ENCODE data around the gene CELA1.

The CELA1 gene

GRCh38 chr12:51374361-51374760 lies 27.9 kb upstream of the CELA1 start:
- DNase-seq = no peak

- no peak for DNase-seq
Measured at GRCh38 chr12:51373187-51373586, 26.7 kb upstream of the CELA1 start.

DNA sequence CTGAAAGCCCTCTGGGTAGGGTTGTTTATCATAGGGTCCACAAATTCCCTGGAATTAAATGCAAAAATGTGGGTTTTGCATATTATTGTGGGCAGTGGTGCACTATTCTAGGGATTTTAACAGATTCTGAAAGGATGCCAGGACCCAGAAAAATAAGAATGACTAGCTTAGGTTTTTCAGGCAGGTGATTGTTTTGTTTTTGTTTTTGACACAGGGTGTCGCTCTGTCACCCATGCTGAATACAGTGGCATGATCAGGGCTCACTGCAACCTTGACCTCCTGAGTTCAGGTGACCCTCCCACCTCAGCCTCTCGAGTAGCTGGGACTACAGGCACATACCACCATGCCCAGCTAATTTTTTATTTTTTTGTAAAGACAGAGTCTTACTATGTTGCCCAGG lies 25.5 kb upstream of the CELA1 start:
- DNase-seq = no peak

DNA sequence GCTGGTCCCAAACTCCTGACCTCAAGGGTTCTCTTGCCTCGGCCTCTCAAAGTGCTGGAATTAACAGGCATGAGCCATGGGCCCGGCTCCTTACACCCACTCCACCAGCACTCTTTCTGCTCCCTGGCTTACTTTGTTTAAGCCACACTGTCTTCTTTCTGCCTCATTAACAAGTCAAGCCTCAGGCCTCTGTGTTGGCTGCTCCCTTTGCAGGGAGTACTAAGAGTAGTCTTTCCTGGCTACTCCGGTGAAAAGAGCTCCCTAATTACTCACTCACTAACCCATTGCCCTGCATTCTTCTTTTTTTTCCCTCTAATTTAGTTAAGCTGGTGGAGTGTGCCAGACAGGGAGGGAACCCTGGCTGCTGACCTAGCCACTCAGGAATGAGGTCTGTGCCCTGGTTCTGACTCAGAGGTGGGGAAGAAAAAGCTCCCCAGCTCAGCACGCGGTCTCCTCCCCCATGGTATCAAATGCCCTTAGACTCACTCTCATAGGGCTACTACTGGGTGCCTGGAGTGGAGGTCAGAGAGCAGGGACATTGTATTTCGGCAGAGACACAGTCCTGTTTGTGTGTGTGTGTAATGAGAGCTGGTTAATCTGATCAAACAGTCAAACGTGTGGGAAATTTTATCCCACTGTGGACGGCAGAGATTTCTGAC lies 24.9 kb upstream of the CELA1 start:
- DNase-seq = peak; percentile 70

- no peak for DNase-seq
Measured at GRCh38 chr12:51370667-51371066, 24.2 kb upstream of the CELA1 start.

DNA sequence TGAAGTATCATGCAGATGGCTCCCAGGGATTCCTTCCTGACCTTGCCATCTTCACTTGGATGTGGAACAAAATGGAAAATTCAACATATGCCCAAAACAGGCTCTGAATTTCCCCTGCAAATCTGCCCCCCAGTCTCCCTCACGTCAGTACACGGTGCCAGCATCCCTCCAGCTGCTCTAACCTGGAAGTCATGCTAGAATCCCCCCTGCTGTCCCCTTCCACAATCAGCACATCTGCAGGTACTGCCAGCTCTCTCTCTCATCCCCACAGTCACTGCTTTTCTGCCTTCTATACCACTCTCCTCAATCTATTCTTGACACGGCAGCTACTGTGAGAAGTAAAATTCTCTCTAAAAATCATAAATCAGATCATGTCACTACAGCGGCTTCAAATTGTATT lies 23.1 kb upstream of the CELA1 start:
- DNase-seq = no peak

DNA sequence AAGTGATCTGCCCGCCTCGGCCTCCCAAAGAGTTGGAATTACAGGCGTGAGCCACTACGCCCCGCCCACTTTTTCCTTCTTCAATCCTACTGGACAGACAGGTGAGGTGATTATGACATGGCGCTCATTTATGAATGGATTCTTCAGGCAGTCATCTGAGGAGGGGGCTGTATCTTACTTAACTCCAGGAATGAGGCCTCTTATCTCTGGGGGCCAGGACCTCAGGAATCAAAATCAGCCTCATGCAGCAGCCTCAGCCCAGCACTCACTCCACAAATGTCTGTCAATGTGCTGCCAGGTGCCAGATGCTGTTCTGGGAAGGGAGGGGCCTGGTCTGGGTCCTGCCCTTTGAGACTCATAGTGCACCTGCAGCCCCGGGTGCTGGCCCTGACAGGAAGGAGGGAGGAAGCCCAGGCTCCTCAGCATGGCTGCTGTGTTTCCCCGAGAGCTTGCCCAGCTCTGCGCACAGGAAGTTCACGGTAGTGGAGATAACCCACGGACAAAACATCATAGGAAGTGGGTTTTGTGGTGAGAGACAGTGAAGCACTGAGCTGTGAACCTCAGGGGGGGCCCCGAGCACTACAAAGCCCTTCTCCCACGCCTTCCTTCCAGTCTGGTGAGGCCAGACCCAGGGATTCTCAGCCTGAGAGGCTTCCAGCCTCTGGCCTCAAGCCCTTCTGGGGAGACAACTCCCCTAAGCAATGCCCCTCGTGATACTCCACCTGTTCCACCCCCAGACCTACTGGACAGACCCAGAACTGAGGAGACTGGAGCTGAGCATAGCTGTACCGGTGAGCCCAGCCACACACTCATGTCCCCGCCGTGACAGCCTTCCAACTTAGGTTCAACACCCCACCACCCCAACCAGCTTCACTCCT lies 22.4 kb upstream of the CELA1 start:
- DNase-seq = peak; percentile 77

DNA sequence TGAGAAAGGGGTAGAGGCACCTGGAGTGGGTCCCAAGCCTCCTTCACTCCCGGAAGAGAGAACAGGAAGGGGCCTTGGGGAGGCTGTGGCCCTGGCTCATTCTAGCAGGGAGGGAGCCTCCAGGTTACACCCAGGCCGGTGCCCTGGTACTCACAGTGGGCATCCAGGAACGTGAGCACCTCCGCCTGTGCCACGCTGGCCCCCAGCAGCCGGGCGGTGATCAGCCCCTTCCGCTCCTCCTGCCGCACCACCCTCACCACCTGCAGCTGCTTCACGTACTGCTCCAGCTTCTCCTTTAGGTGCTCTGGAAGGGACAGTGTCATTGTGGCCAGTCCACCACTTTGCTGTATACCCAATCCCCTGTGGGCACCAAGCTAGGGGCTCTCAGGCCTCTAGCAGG lies 18.8 kb upstream of the CELA1 start:
- DNase-seq = no peak

- DNase-seq = no peak
Measured at GRCh38 chr12:51364001-51364400, 17.5 kb upstream of the CELA1 start.

DNA sequence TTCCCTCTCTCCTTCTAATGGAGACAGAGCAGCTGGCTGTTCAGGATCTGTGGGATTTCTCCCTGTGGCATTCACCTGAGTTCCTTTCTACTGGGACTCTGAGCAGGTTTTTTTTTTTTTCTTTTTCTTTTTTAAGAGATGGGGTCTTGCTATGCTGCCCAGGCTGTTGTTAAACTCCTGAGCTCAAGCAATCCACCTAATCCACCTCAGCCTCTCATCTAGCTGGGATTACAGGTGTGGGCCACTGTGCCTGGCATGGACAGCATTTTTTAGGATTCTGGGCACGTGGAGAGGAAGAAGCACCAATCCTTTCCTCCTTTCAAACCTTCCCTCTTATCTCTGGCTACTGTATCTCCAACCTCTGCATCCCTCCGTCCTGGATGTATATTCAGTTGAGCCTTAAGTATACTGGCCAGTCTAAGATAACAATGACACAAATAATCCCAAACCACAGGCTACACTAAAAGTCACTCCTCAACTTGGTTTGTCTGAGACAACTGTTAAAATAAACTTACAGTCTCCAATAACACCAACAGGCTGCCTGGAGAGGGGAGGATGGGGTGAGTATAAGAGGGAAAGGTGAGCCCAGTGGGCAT lies 16.4 kb upstream of the CELA1 start:
- DNase-seq = no peak

DNA sequence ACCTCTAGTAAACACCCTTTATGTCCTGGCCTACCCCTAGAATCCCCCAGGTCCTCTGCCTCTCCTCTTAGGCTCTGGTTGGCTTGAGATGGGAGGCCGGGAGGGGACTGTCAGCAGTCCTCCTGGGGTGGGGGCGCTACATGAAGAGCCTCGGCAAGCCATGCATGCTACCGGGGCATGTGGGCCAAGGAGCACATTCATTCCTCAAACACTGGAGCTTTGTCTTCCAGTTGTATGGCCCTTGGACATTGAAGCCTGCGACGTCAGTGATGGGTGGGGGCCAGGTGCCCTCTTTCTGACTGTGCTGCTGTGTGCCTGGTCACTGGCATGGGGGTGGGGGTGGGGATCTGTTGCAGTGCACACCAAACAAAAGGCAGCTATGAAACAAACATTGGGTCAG lies 15.8 kb upstream of the CELA1 start:
- DNase-seq = no peak

GRCh38 chr12:51361161-51362016 lies 14.9 kb upstream of the CELA1 start:
- no peak for DNase-seq

GRCh38 chr12:51360315-51360714 lies 13.8 kb upstream of the CELA1 start:
- no peak for DNase-seq

GRCh38 chr12:51359851-51360250 lies 13.4 kb upstream of the CELA1 start:
- DNase-seq = no peak

GRCh38 chr12:51358496-51358895 lies 12.0 kb upstream of the CELA1 start:
- no peak for DNase-seq

- DNase-seq = no peak
Measured at GRCh38 chr12:51357374-51358047, 11.0 kb upstream of the CELA1 start.

DNA sequence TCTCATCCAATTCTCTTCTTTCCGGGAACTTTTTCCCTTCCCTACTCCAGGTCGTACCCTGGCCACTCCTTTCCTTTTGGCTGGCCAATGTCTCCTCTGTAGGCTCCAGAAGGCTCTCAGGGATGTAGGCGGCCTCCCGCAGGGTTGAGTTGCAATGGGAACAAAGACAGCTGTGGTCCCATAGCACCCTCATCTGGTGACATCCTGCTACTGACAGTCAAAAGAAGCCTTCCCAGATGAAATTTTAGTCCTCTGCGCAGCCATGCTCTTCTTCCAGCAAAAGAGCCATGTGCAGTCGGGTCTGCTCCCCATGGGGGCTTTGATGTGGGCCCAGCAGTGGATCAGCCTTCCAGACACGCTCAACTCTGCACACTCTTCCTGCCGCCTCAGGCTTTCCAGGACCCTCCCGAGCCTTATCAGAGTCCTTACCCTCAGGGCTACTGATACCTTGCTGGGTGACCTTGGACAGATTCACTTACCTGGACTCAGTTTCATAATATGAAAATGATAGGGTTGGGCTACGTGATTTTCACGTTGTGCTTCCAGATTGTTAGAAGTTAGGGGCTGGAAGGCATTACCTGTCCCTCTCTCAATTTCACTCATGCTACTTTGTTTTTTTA lies 5.5 kb upstream of the CELA1 start:
- DNase-seq = peak; percentile 38

DNA sequence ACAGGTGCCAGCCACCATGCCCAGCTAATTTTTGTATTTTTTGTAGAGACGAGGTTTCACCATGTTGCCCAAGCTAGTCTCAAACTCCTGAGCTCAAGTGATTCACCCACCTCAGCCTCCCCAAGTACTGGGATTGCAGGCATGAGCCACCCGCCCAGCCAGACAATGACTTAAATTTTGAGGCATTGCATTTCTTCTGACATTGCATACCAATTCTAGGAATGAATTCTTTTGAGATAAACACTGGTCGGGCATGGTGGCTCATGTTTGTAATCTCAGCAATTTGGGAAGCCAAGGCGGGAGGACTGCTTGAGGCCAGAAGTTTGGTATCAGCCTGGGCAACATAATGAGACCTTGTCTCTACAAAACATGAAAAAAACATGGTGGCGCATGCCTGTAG lies 2.5 kb upstream of the CELA1 start:
- no peak for DNase-seq

GRCh38 chr12:51348116-51348515 lies 1.6 kb upstream of the CELA1 start:
- DNase-seq = no peak

GRCh38 chr12:51345681-51346080 lies 798 bp downstream of the CELA1 start:
- DNase-seq = no peak

GRCh38 chr12:51343201-51343600 lies 3.3 kb downstream of the CELA1 start:
- DNase-seq = no peak

DNA sequence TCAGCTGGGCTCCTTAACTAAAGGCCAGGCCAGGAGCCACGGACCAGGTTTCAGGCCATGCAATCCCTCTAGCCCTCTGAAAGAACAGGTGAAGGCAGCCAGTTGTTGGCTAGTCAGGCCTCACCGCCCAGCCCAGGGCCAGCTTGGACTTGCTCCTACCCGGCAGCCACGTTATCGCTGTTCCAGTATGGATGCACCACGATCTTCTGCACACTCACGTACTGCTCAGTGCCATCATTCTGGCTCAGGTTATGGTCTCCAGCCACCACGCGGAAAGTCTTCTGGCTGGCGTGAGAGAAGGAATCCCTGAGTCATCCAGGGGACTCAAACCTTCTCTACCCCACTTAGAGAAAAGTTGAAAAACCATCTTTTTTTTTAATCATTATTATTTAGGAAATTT lies 4.1 kb downstream of the CELA1 start:
- no peak for DNase-seq
